ENCODE measurements around the gene KAZN. TPM values are rescaled to one million over a fixed set of nuclear protein-coding genes. Genes with fewer than 3 reads are reported as not detected.

The KAZN gene
- total RNA-seq, 2 experiments from 2014 or later: 0.22 to 0.55 TPM

GRCh38 chr1:15005116-15005515 lies 406.6 kb downstream of the KAZN start:
- Histone ChIP-seq H3K36me3 (ENCODE audit: insufficient read depth, low read length) (no peaks in the 10 kb centered on the region), H3K4me1 (ENCODE audit: insufficient read depth, low read length) (no peaks in the 10 kb centered on the region), H3K27ac (ENCODE audit: low read depth in 1 of 2, low read length in 2 of 2) (no peak overlapping the region), H3K9me3 (ENCODE audit: control insufficient read depth in 1 of 2, insufficient read depth in 1 of 2, low read length in 2 of 2) (no peaks in the 10 kb centered on the region), H3K4me3 (ENCODE audit: low read length) (no peak overlapping the region), H3K27me3 (ENCODE audit: control insufficient read depth in 1 of 2, insufficient read depth in 2 of 2, low read length in 2 of 2) (no peaks in the 10 kb centered on the region)
- no peaks in the 10 kb centered on the region for H3K27me3 Mint-ChIP-seq
- no peak overlapping the region for H3K4me3 Mint-ChIP-seq
- no peaks in the 10 kb centered on the region for H3K4me1 Mint-ChIP-seq (ENCODE audit: low read depth)
- CTCF ChIA-PET: no interaction called here
- POLR2A ChIA-PET: no interaction called here
- DNase-seq: no peak
- intact Hi-C loops (cut with DNase I, micrococcal nuclease): no loop called here
- H3K36me3 Mint-ChIP-seq (ENCODE audit: low read depth): no peaks in the 10 kb centered on the region
- no peaks in the 10 kb centered on the region for H3K9me3 Mint-ChIP-seq
- no peak for ATAC-seq (ENCODE audit: poor library complexity)
- no peak overlapping the region for H3K27ac Mint-ChIP-seq
- TF ChIP-seq CTCF (IDR thresholded peaks at IDR 0.05): no peak

GRCh38 chr1:15007368-15007767 lies 408.9 kb downstream of the KAZN start:
- H3K9me3 ChIP-seq (ENCODE audit: control insufficient read depth in 1 of 2, insufficient read depth in 1 of 2, low read length in 2 of 2): no peaks in the 10 kb centered on the region
- DNase-seq (no peak), ATAC-seq (ENCODE audit: poor library complexity) (no peak)
- H3K36me3 ChIP-seq (ENCODE audit: insufficient read depth, low read length): no peaks in the 10 kb centered on the region
- ChIA-PET CTCF (no interaction called here), POLR2A (no interaction called here)
- no peak overlapping the region for H3K27ac ChIP-seq (ENCODE audit: low read depth in 1 of 2, low read length in 2 of 2)
- no peaks in the 10 kb centered on the region for H3K4me1 Mint-ChIP-seq (ENCODE audit: low read depth)
- no peaks in the 10 kb centered on the region for H3K27me3 Mint-ChIP-seq
- no peaks in the 10 kb centered on the region for H3K36me3 Mint-ChIP-seq (ENCODE audit: low read depth)
- no peaks in the 10 kb centered on the region for H3K4me1 ChIP-seq (ENCODE audit: insufficient read depth, low read length)
- intact Hi-C loops (cut with DNase I, micrococcal nuclease): no loop called here
- H3K27me3 ChIP-seq (ENCODE audit: control insufficient read depth in 1 of 2, insufficient read depth in 2 of 2, low read length in 2 of 2): no peaks in the 10 kb centered on the region
- no peaks in the 10 kb centered on the region for H3K9me3 Mint-ChIP-seq
- no peak overlapping the region for H3K4me3 Mint-ChIP-seq
- TF ChIP-seq CTCF (IDR thresholded peaks at IDR 0.05): no peak
- H3K4me3 ChIP-seq (ENCODE audit: low read length): no peak overlapping the region
- H3K27ac Mint-ChIP-seq: no peak overlapping the region

GRCh38 chr1:15007842-15008241 lies 409.4 kb downstream of the KAZN start:
- CTCF ChIA-PET: no interaction called here
- TF ChIP-seq CTCF (IDR thresholded peaks at IDR 0.05): no peak
- Mint-ChIP-seq H3K27me3 (no peaks in the 10 kb centered on the region), H3K9me3 (no peaks in the 10 kb centered on the region), H3K27ac (no peak overlapping the region), H3K4me3 (no peak overlapping the region), H3K4me1 (ENCODE audit: low read depth) (no peaks in the 10 kb centered on the region), H3K36me3 (ENCODE audit: low read depth) (no peaks in the 10 kb centered on the region)
- no peaks in the 10 kb centered on the region for H3K4me1 ChIP-seq (ENCODE audit: insufficient read depth, low read length)
- no peaks in the 10 kb centered on the region for H3K27me3 ChIP-seq (ENCODE audit: control insufficient read depth in 1 of 2, insufficient read depth in 2 of 2, low read length in 2 of 2)
- H3K4me3 ChIP-seq (ENCODE audit: low read length): no peak overlapping the region
- no peak overlapping the region for H3K27ac ChIP-seq (ENCODE audit: low read depth in 1 of 2, low read length in 2 of 2)
- DNase-seq: no peak
- POLR2A ChIA-PET: no interaction called here
- ATAC-seq (ENCODE audit: poor library complexity): no peak
- no peaks in the 10 kb centered on the region for H3K9me3 ChIP-seq (ENCODE audit: control insufficient read depth in 1 of 2, insufficient read depth in 1 of 2, low read length in 2 of 2)
- H3K36me3 ChIP-seq (ENCODE audit: insufficient read depth, low read length): no peaks in the 10 kb centered on the region
- intact Hi-C loops (cut with DNase I, micrococcal nuclease): no loop called here

All from CD4-positive, alpha-beta T cell (primary cell).